Right lobe of liver (tissue), 6 donors: ENCODE measurements around the gene EPB41. TPM values are rescaled to one million over a fixed set of nuclear protein-coding genes. Genes with fewer than 3 reads are reported as not detected.
A peak's percentile ranks its signal among the peaks of the same experiment; 100 is the strongest.
"Not testable (repeated sequence)": the region's sequence is repeated elsewhere in the genome, so short reads cannot be mapped to it uniquely, and the experiment has no call there.

Experiments used
- ATAC-seq, 4 donors: fragments of 200-7000 bp; cut with Tn5 transposase; one replicate each; pipeline ENCODE4 v1.9.1; 2020; ENCODE audit warnings: mild to moderate bottlenecking in 4 of 4, moderate library complexity in 4 of 4
- DNase-seq, 3 donors: peaks; one replicate each; pipeline ENCODE4 v3.0.0-alpha.2; 2020
- H3K27ac ChIP-seq, 3 donors: fragments of 200-600 bp; one replicate each; pipeline ENCODE4 v1.8.0; 2022
- H3K27me3 ChIP-seq, 2 donors: fragments of 200-600 bp; one replicate each; pipeline ENCODE4 v1.8.0; 2022
- H3K36me3 ChIP-seq, 4 donors: fragments of 200-600 bp; sonication (generic) in 1 of 4; one replicate each; pipeline versions ENCODE4 v1.5.1 to v1.8.0; 2017 to 2022; ENCODE audit warnings: control low read depth in 1 of 4
- H3K4me1 ChIP-seq, 4 donors: fragments of 200-600 bp; sonication (generic) in 1 of 4; one replicate each; pipeline versions ENCODE4 v1.5.1 to v1.8.0; 2017 to 2022; ENCODE audit warnings: control low read depth in 1 of 4
- H3K4me3 ChIP-seq, 3 donors: fragments of 200-600 bp; one replicate each; pipeline ENCODE4 v1.8.0; 2022
- H3K9me3 ChIP-seq, 4 donors: fragments of 200-600 bp; sonication (generic) in 1 of 4; one replicate each; pipeline versions ENCODE4 v1.5.1 to v1.8.0; 2017 to 2022; ENCODE audit warnings: control low read depth in 1 of 4
- POLR2A ChIP-seq: fragments of 450-650 bp; IDR thresholded peaks from one replicate; pipeline ENCODE4 v1.6.1; 2017; ENCODE audit warnings: antibody characterized with exemption, mild to moderate bottlenecking
- WGBS: methylation state at CpG from one replicate; pipeline ENCODE4 v1.1.6; 2018; ENCODE audit warnings: low coverage, low lambda C conversion rate; ENCODE audit not compliant: insufficient coverage; ENCODE audit errors: missing lambda C conversion rate; 5-methylcytosine and 5-hydroxymethylcytosine counted together
- intact Hi-C, 2 donors: fragments of 100-400 bp; cut with DNase I; formaldehyde crosslinking; loops; one replicate each; pipeline versions ENCODE4 v1.11.2 to v1.14.1; 2022
- total RNA-seq, 6 experiments: library from RNA; depleted of rRNA in 2 of 6; stranded (reverse); fragments of >200 nt in 2 of 6; fragmentation: NEBNext Ultra II Directional in 3 of 6; extraction: Animal tissue kit (Norgen Biotek cat#: 25700) in 3 of 6; gene quantifications; one replicate each; pipeline versions ENCODE4 v1.1.0 to v1.2.4, GENCODE V29; 2016 to 2023
- TF ChIP-seq, protein P1 (sequence below), 4 donors: fragments of 200-600 bp in 3 of 4; fragments of 450-650 bp in 1 of 4; IDR thresholded peaks; one replicate each; pipeline versions ENCODE4 v1.5.1 to v1.8.0; 2016 to 2022; ENCODE audit warnings: antibody characterized with exemption in 4 of 4, mild to moderate bottlenecking in 2 of 4
- donor health status: DM: no; HTN: yes; CAD: no.
- donor health status: DM: no; HTN: no; CAD: no.
- donor health status: DM: no; HTN: no; CAD: no.
- donor health status: DM: no; HTN: yes; CAD: no.
- donor health status: DM: no; HTN: yes; CAD: no.

EPB41 gene
- total RNA-seq, 6 experiments from 2014 or later = 35.3 to 58.7 (median 49.2) TPM

DNA sequence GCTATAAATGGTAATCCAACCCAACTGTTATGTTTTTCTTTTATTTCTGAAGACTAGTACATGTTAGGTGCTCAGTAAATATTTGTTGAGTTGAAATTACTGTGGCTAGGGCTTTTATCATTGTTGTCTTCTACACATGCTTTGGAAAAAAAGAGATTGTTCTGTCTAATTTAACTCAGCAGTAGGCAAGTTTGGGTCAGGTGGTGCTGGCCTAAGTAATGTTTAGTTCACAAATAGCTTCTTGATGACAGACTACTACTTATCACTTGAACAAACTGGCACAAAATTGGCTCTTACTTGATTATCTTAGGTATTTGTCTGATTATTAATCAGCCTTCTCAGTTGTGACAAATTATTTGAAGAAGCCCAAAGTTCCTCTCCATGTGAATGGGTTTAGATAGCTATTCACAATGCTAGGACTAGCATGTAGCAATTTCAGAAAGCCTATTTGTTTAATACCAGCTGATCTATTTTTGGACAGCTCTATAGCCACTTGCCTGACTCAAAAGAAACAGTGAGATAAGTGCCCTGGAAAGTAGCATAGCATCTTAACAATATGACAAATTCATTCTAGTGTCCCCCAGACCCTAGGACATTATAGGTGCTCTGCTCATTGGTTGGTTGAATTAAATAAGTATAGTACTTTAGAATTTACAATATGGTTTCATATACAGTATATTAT, 176.7 kb downstream of the EPB41 start:
- Histone ChIP-seq H3K4me1 (no peaks in the 10 kb centered on the region), H3K27ac (no peak overlapping the region), H3K4me3 (no peak overlapping the region), H3K36me3 (peaks cover 0 to 2% (median under 1%) of the 10 kb centered on the region in 4 donors), H3K9me3 (no peaks in the 10 kb centered on the region), H3K27me3 (no peaks in the 10 kb centered on the region)
- intact Hi-C loops = no loop called here
- DNase-seq (no peak), ATAC-seq (peak in 2 of 4 donors; percentile 42 to 52)
- no peak for TF ChIP-seq POLR2A
- TF ChIP-seq, protein P1, sequence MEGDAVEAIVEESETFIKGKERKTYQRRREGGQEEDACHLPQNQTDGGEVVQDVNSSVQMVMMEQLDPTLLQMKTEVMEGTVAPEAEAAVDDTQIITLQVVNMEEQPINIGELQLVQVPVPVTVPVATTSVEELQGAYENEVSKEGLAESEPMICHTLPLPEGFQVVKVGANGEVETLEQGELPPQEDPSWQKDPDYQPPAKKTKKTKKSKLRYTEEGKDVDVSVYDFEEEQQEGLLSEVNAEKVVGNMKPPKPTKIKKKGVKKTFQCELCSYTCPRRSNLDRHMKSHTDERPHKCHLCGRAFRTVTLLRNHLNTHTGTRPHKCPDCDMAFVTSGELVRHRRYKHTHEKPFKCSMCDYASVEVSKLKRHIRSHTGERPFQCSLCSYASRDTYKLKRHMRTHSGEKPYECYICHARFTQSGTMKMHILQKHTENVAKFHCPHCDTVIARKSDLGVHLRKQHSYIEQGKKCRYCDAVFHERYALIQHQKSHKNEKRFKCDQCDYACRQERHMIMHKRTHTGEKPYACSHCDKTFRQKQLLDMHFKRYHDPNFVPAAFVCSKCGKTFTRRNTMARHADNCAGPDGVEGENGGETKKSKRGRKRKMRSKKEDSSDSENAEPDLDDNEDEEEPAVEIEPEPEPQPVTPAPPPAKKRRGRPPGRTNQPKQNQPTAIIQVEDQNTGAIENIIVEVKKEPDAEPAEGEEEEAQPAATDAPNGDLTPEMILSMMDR (IDR thresholded peaks at IDR 0.05) = no peak

DNA sequence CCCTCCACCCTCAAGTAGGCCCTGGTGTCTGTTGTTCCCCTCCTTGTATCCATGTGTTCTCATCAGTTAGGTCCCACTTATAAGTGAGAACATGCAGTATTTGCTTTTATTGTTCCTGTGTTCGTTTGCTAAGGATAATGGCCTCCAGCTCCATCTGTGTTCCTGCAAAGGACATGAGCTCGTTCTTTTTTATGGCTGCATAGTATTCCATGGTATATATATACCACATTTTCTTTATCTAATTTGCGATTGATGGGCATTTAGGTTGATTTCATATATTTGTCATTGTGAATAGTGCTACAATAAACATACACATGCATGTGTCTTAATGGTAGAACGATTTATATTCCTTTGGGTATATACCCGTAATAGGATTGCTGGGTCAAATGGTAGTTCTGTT, 178.3 kb downstream of the EPB41 start:
- intact Hi-C loops, ATAC-seq, H3K27ac ChIP-seq, DNase-seq, H3K9me3 ChIP-seq, H3K27me3 ChIP-seq, H3K4me1 ChIP-seq, H3K4me3 ChIP-seq, H3K36me3 ChIP-seq: not testable (repeated sequence)
- WGBS = 94% methylated on average over 5 of the region's 5 CpGs

- no peak for TF ChIP-seq POLR2A
- TF ChIP-seq, protein P1 (IDR thresholded peaks at IDR 0.05) = no peak
- H3K36me3 ChIP-seq = peaks cover 0 to 6% (median 2%) of the 10 kb centered on the region in 4 donors
- no peaks in the 10 kb centered on the region for H3K27me3 ChIP-seq
- H3K4me3 ChIP-seq = no peak overlapping the region
- no peaks in the 10 kb centered on the region for H3K9me3 ChIP-seq
- WGBS = 100% methylated on average over 2 of the region's 3 CpGs
- ATAC-seq (no peak), DNase-seq (no peak)
- no peak overlapping the region for H3K27ac ChIP-seq
- intact Hi-C loops = no loop called here
- no peaks in the 10 kb centered on the region for H3K4me1 ChIP-seq
Observed at GRCh38 chr1:29094433-29094832, 180.1 kb downstream of the EPB41 start.

GRCh38 chr1:29094954-29095353, 180.6 kb downstream of the EPB41 start:
- Histone ChIP-seq H3K9me3 (no peaks in the 10 kb centered on the region), H3K27ac (no peak overlapping the region), H3K4me1 (no peaks in the 10 kb centered on the region), H3K4me3 (no peak overlapping the region), H3K27me3 (no peaks in the 10 kb centered on the region), H3K36me3 (peaks cover 0 to 10% (median 2%) of the 10 kb centered on the region in 4 donors)
- WGBS = 75% methylated on average over 1 of the region's 1 CpG
- intact Hi-C loops = no loop called here
- DNase-seq = no peak
- no peak for ATAC-seq
- TF ChIP-seq, protein P1 (IDR thresholded peaks at IDR 0.05) = no peak
- no peak for TF ChIP-seq POLR2A

DNA sequence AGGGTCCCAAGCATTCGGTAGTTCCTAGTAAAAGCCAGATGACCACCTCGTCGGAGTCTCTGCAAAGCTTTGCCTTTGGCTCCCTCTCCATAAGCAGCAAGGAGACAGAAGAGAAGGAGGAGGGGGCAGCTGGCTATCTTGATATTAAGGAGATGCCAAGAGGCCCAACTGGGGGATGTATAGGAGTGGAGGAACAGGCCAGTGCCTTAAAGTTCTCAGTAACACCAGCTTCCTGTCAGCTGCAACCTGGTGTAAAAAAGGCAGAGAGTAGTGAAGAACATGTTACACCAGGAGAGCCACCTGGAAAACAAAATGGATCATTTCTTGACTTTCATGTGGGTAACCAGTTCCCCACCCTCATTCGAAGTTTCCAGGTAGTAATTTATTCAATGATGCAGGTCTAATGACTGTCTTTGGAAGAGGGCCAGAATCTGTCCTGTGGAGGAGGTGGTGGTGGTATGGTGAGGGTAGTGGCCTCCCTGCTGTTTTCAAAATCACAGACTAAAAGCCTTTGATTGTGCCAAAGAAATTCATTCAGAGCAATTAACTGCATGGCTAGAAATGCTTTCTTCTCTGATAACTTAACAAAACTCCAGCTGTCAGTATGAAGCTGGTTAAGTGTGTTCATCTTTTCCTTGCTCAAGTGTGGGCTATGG, 182.0 kb downstream of the EPB41 start:
- no peaks in the 10 kb centered on the region for H3K27me3 ChIP-seq
- no peaks in the 10 kb centered on the region for H3K4me1 ChIP-seq
- H3K36me3 ChIP-seq = peaks cover 0 to 11% (median 2%) of the 10 kb centered on the region in 4 donors
- intact Hi-C loops = no loop called here
- H3K9me3 ChIP-seq = no peaks in the 10 kb centered on the region
- no peak overlapping the region for H3K4me3 ChIP-seq
- TF ChIP-seq POLR2A = no peak
- TF ChIP-seq, protein P1 (IDR thresholded peaks at IDR 0.05) = no peak
- no peak overlapping the region for H3K27ac ChIP-seq
- DNase-seq (no peak), ATAC-seq (no peak)
- WGBS = 74% methylated on average over 4 of the region's 4 CpGs
